Ovary (tissue), 9 donors: ENCODE measurements around the gene MTURN. TPM values are rescaled to one million over a fixed set of nuclear protein-coding genes. Genes with fewer than 3 reads are reported as not detected.

Experiments
- DNase-seq, 5 donors: peaks; one replicate each; pipeline ENCODE4 v3.0.0-alpha.2; 2019 to 2020
- H3K27ac ChIP-seq, 2 donors: fragments of 200-600 bp; one replicate each; pipeline versions ENCODE4 v1.5.1 to v1.8.0; 2019 to 2022
- H3K27me3 ChIP-seq: fragments of 200-600 bp; one replicate; pipeline ENCODE4 v1.8.0; 2022
- H3K36me3 ChIP-seq: fragments of 200-600 bp; sonication (generic); one replicate; pipeline ENCODE4 v1.5.1; 2019
- H3K4me1 ChIP-seq: one replicate; pipeline ENCODE4 v1.8.1; 2013; ENCODE audit warnings: mild to moderate bottlenecking, moderate library complexity; ENCODE audit not compliant: insufficient read depth
- H3K4me3 ChIP-seq: fragments of 200-600 bp; sonication (generic); one replicate; pipeline ENCODE4 v1.5.1; 2017
- H3K9me3 ChIP-seq, 2 donors: fragments of 200-600 bp in 1 of 2; sonication (generic) in 1 of 2; one replicate each; pipeline versions ENCODE4 v1.5.1 to v1.8.1; 2013 to 2019; ENCODE audit warnings: mild to moderate bottlenecking in 1 of 2, moderate library complexity in 1 of 2
- CTCF ChIP-seq, 3 donors: fragments of 450-650 bp in 2 of 3; fragments of 200-600 bp in 1 of 3; IDR thresholded peaks; one replicate each; pipeline versions ENCODE4 v1.5.1 to v1.8.0; 2016 to 2022; ENCODE audit warnings: antibody characterized with exemption in 3 of 3, mild to moderate bottlenecking in 1 of 3
- EP300 ChIP-seq: sonication (generic); formaldehyde crosslinking; IDR thresholded peaks from one replicate; pipeline ENCODE4 v1.6.1; 2017; ENCODE audit warnings: antibody characterized with exemption
- POLR2A ChIP-seq: fragments of 450-650 bp; IDR thresholded peaks from one replicate; pipeline ENCODE4 v1.6.1; 2017; ENCODE audit warnings: antibody characterized with exemption, mild to moderate bottlenecking, moderate library complexity
- WGBS, 3 donors: extraction: QIAGEN DNeasy Blood & Tissue Kit in 1 of 3; methylation state at CpG; one replicate each; pipeline versions ENCODE4 v1.1.5 to v1.1.7; 2013 to 2017; 5-methylcytosine and 5-hydroxymethylcytosine counted together
- intact Hi-C, 4 donors: fragments of 100-400 bp; cut with DNase I; formaldehyde crosslinking; loops; one replicate each; pipeline versions ENCODE4 v1.11.0 to v1.15.1; 2022 to 2023
- polyA plus RNA-seq, 2 donors: library from polyadenylated mRNA; stranded (reverse); fragments of 200-250 nt in 1 of 2; fragments of 350-450 nt in 1 of 2; fragmentation: Illumina TruSeq in 1 of 2; extraction: RNeasy Lipid Tissue Mini Kit (QIAGEN cat#74804) in 1 of 2; gene quantifications; one replicate each; pipeline ENCODE4 v1.2.3, GENCODE V29; 2013 to 2014
- total RNA-seq, 7 donors: library from RNA; depleted of rRNA in 2 of 7; stranded (reverse); fragments of >200 nt in 2 of 7; fragmentation: NEBNext Ultra II Directional in 3 of 7; extraction: Animal tissue kit (Norgen Biotek cat#: 25700) in 3 of 7; gene quantifications; one replicate each; pipeline versions ENCODE4 v1.1.0 to v1.2.4, GENCODE V29; 2016 to 2023
- donor health status: DM: no; HTN: no; CAD: no; lungs with moderate emphysema.
- donor health status: DM: no; HTN: no; CAD: no.
- donor health status: Bipolar disorder and iron deficiency.
- donor health status: DM: yes; HTN: yes; CAD: no.
- donor health status: DM: no; HTN: no; CAD: no.
- donor health status: DM: yes; HTN: yes; CAD: no.

Gene MTURN
- total and polyA plus RNA-seq, 9 donors: 14.7 to 65.1 (median 40.4) TPM

- no peaks in the 10 kb centered on the region for H3K9me3 ChIP-seq
- TF ChIP-seq CTCF (IDR thresholded peaks at IDR 0.05) (no peak), POLR2A (no peak), EP300 (no peak)
- peaks cover 3% of the 10 kb centered on the region for H3K4me1 ChIP-seq
- intact Hi-C loops: no loop called here
- H3K27me3 ChIP-seq: no peaks in the 10 kb centered on the region
- no peak overlapping the region for H3K4me3 ChIP-seq
- 90 to 92% (median 91%) methylated on average over 6 of the region's 6 CpGs for WGBS, 3 donors
- DNase-seq: no peak
- H3K27ac ChIP-seq: no peak overlapping the region
- no peaks in the 10 kb centered on the region for H3K36me3 ChIP-seq
Observed at GRCh38 chr7:30181211-30181610, 46.4 kb downstream of the MTURN start.

- intact Hi-C loops: no loop called here
- DNase-seq: no peak
- 80 to 84% (median 82%) methylated on average over 7 of the region's 7 CpGs for WGBS, 3 donors
Observed at GRCh38 chr7:30181736-30182522, 47.1 kb downstream of the MTURN start.

GRCh38 chr7:30182814-30183213 lies 48.0 kb downstream of the MTURN start:
- no peaks in the 10 kb centered on the region for H3K36me3 ChIP-seq
- peaks cover 3% of the 10 kb centered on the region for H3K4me1 ChIP-seq
- H3K27me3 ChIP-seq: no peaks in the 10 kb centered on the region
- DNase-seq: no peak
- no peak overlapping the region for H3K27ac ChIP-seq
- no peaks in the 10 kb centered on the region for H3K9me3 ChIP-seq
- TF ChIP-seq EP300 (no peak), POLR2A (no peak), CTCF (IDR thresholded peaks at IDR 0.05) (no peak)
- intact Hi-C loops: no loop called here
- no peak overlapping the region for H3K4me3 ChIP-seq
- 93 to 100% (median 100%) methylated on average over 2 of the region's 2 CpGs for WGBS, 3 donors

More at GRCh38 chr7:30181736-30182522, 47.1 kb downstream of the MTURN start:
- Histone ChIP-seq H3K4me1 (peaks cover 3% of the 10 kb centered on the region), H3K9me3 (no peaks in the 10 kb centered on the region), H3K36me3 (no peaks in the 10 kb centered on the region), H3K27me3 (no peaks in the 10 kb centered on the region), H3K27ac (no peak overlapping the region), H3K4me3 (no peak overlapping the region)
- no peak for TF ChIP-seq CTCF (IDR thresholded peaks at IDR 0.05)
- no peak for TF ChIP-seq POLR2A
- no peak for TF ChIP-seq EP300

- no peak overlapping the region for H3K27ac ChIP-seq
- no peaks in the 10 kb centered on the region for H3K27me3 ChIP-seq
- no peak for TF ChIP-seq EP300
- TF ChIP-seq CTCF (IDR thresholded peaks at IDR 0.05): no peak
- TF ChIP-seq POLR2A: no peak
- no peaks in the 10 kb centered on the region for H3K36me3 ChIP-seq
- intact Hi-C loops: no loop called here
- WGBS, 3 donors: 83 to 95% (median 94%) methylated on average over 4 of the region's 4 CpGs
- no peak overlapping the region for H3K4me3 ChIP-seq
- DNase-seq: no peak
- H3K9me3 ChIP-seq: no peaks in the 10 kb centered on the region
- H3K4me1 ChIP-seq: peaks cover 3% of the 10 kb centered on the region
Observed at GRCh38 chr7:30183749-30184369, 49.1 kb downstream of the MTURN start.
